Stimulated activated CD4-positive, alpha-beta T cell treated with anti-CD3 and anti-CD28 coated beads, Interleukin-1b, Interleukin-23, amount 100 ng/mL, for 1 hour (primary cell): ENCODE data around the gene NDUFB1.

Experiments used
- DNase-seq, 2 donors: peaks; one replicate each; pipeline ENCODE4 v3.0.0-alpha.2; 2020; ENCODE audit warnings: low read depth in 2 of 2

Gene NDUFB1

DNA sequence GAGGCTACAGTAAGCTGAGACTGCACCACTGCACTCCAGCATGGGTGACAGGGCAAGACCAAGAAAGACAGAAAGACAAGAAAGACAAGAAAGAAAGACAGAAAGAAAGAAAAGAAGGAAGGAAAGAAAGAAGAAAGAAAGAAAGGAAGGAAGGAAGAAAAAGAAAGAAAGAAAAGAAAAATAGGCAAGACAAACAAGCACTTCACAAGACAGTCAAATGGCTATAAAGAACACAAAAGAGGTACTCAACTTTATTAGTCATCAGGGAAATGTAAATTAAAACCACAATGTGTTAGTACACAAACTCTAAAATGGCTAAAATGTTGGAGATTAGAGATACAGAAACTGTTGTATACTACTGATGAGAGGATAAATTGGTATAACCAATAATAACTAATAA lies 21.7 kb downstream of the NDUFB1 start:
- no peak for DNase-seq

DNA sequence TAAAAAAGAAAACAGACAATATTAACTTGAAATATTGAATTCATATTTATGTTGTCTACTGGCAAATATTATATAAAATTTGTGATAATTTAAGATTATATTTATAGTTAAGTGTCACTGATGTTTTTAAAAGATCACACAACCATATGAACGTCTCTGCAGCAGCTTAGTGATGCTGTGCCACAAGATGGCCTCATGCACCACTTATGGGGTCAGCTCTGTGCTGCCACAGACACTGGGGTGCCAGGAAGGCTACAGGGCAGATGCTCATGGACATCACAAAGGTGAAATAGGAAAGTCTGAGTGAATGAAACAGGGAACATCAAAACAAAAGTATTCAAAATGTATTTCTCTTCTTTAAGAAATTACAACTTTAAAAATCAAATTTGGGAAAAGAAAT lies 28.2 kb downstream of the NDUFB1 start:
- no peak for DNase-seq

DNA sequence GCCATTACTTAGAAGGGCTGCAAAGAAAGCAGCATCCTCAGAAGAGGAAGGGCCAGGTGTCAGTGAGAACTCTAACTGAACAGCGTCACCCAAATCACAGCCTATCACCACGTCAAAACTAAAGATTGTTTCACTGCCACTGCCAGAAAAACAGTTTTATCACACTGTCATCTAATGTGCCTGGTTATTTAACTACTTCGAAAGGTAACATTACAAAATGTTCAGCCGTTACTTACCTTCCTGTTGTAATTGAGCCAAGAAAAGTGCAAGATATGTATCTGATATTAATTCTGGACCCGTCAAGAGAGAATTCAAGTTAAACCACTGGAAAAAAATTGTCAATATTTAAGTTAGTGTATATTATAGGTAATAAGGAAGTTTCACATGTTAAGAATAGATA lies 33.0 kb downstream of the NDUFB1 start:
- no peak for DNase-seq

DNA sequence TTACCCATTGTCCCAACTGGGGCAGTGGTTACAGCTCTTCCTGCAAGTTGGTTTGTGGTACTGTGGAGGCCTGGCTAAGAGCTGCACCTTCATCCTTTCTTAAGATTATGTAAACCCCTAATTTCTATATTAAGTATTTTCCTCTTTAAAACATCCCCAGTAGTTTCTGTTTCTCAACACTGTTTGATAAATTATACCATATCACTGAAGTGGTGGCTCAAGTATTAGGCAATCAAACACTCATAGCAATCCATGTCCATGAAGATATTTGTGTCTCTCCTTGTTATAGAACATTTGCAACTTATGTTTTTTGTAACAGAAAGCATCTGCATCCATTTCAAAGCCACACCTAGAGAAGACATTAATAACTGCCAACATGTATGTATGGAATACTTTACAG lies 47.0 kb downstream of the NDUFB1 start:
- no peak for DNase-seq
